Measurements from ENCODE around the gene ZNF215.
"Not testable (repeated sequence)": the region's sequence is repeated elsewhere in the genome, so short reads cannot be mapped to it uniquely, and the experiment has no call there.

ZNF215 gene

GRCh38 chr11:6941970-6942369 lies 15.7 kb downstream of the ZNF215 start:
- no peak overlapping the region for H3K4me3 ChIP-seq
- TF ChIP-seq CTCF (IDR thresholded peaks at IDR 0.05), result no peak

GRCh38 chr11:6943131-6943530 lies 16.9 kb downstream of the ZNF215 start:
- Histone ChIP-seq H3K27ac (no peak overlapping the region), H3K9me3 (no peaks in the 10 kb centered on the region), H3K27me3 (no peaks in the 10 kb centered on the region), H3K4me3 (no peak overlapping the region), H3K36me3 (no peaks in the 10 kb centered on the region), H3K4me1 (no peaks in the 10 kb centered on the region)
- no peak for DNase-seq
- intact Hi-C loops (cut with DNase I; ENCODE audit: low total_unique reads), result no loop called here
- no peak for TF ChIP-seq CTCF (IDR thresholded peaks at IDR 0.05)

More at GRCh38 chr11:6941970-6942369, 15.7 kb downstream of the ZNF215 start:
- H3K36me3 ChIP-seq, result no peaks in the 10 kb centered on the region
- no peak overlapping the region for H3K27ac ChIP-seq
- H3K27me3 ChIP-seq, result no peaks in the 10 kb centered on the region
- no peaks in the 10 kb centered on the region for H3K4me1 ChIP-seq
- intact Hi-C loops (cut with DNase I; ENCODE audit: low total_unique reads), result no loop called here
- no peaks in the 10 kb centered on the region for H3K9me3 ChIP-seq
- no peak for DNase-seq

- H3K4me1 ChIP-seq; intact Hi-C loops (cut with DNase I; ENCODE audit: low total_unique reads); H3K36me3 ChIP-seq; DNase-seq; H3K27ac ChIP-seq; H3K27me3 ChIP-seq; H3K4me3 ChIP-seq: not testable (repeated sequence)
- H3K9me3 ChIP-seq, result peaks cover 0 to 14% (median 5%) of the 10 kb centered on the region in 3 donors
Measured at GRCh38 chr11:6954248-6954647, 28.0 kb downstream of the ZNF215 start.

- H3K4me1 ChIP-seq, result no peaks in the 10 kb centered on the region
- H3K27me3 ChIP-seq, result no peaks in the 10 kb centered on the region
- no peak overlapping the region for H3K27ac ChIP-seq
- H3K4me3 ChIP-seq, result no peak overlapping the region
- no peaks in the 10 kb centered on the region for H3K9me3 ChIP-seq
- no peak for TF ChIP-seq CTCF (IDR thresholded peaks at IDR 0.05)
- intact Hi-C loops (cut with DNase I; ENCODE audit: low total_unique reads), result no loop called here
- H3K36me3 ChIP-seq, result no peaks in the 10 kb centered on the region
- no peak for DNase-seq
Measured at GRCh38 chr11:6962141-6962540, 35.9 kb downstream of the ZNF215 start.

- Histone ChIP-seq H3K27ac (no peak overlapping the region), H3K4me3 (no peak overlapping the region), H3K27me3 (no peaks in the 10 kb centered on the region), H3K4me1 (no peaks in the 10 kb centered on the region), H3K36me3 (no peaks in the 10 kb centered on the region), H3K9me3 (no peaks in the 10 kb centered on the region)
- no peak for TF ChIP-seq CTCF (IDR thresholded peaks at IDR 0.05)
- intact Hi-C loops (cut with DNase I; ENCODE audit: low total_unique reads), result no loop called here
- DNase-seq, result no peak
Measured at GRCh38 chr11:6962673-6963072, 36.4 kb downstream of the ZNF215 start.

- no peaks in the 10 kb centered on the region for H3K27me3 ChIP-seq
- no peak for DNase-seq
- no peak overlapping the region for H3K27ac ChIP-seq
- peaks cover 0 to 5% (median 0%) of the 10 kb centered on the region in 3 donors for H3K9me3 ChIP-seq
- no peak overlapping the region for H3K4me3 ChIP-seq
- no peaks in the 10 kb centered on the region for H3K4me1 ChIP-seq
- intact Hi-C loops (cut with DNase I; ENCODE audit: low total_unique reads), result no loop called here
- TF ChIP-seq CTCF (IDR thresholded peaks at IDR 0.05), result no peak
- no peaks in the 10 kb centered on the region for H3K36me3 ChIP-seq
Measured at GRCh38 chr11:6968816-6969215, 42.6 kb downstream of the ZNF215 start.

- H3K36me3 ChIP-seq; DNase-seq; H3K4me3 ChIP-seq; H3K27me3 ChIP-seq; H3K9me3 ChIP-seq; H3K4me1 ChIP-seq; intact Hi-C loops (cut with DNase I; ENCODE audit: low total_unique reads); H3K27ac ChIP-seq: not testable (repeated sequence)
Measured at GRCh38 chr11:6969854-6970253, 43.6 kb downstream of the ZNF215 start.
